Activated naive CD4-positive, alpha-beta T cell treated with anti-CD3 and anti-CD28 coated beads for 36 hours (primary cell): ENCODE data around the gene NSD2. TPM values are rescaled to one million over a fixed set of nuclear protein-coding genes. Genes with fewer than 3 reads are reported as not detected.
A peak's percentile ranks its signal among the peaks of the same experiment; 100 is the strongest.
"Not testable (repeated sequence)": the region's sequence is repeated elsewhere in the genome, so short reads cannot be mapped to it uniquely, and the experiment has no call there.

Experiments
- CTCF ChIA-PET: fragments of 350-600 bp; sonication (Branson Sonifier 250); formaldehyde crosslinking; loops from one replicate; lab custom pipeline; 2021; ENCODE audit warnings: antibody characterized with exemption; lab: Charles Lee
- DNase-seq: peaks from one replicate; pipeline ENCODE4 v3.0.0-alpha.2; 2020
- H3K27ac Mint-ChIP-seq: one replicate; pipeline ENCODE4 v1.8.0; 2021; ENCODE audit warnings: mild to moderate bottlenecking, mixed read lengths
- H3K27me3 Mint-ChIP-seq: one replicate; pipeline ENCODE4 v1.8.0; 2021; ENCODE audit warnings: low read depth, mixed read lengths
- H3K36me3 Mint-ChIP-seq: one replicate; pipeline ENCODE4 v1.8.0; 2021; ENCODE audit warnings: low read depth, mixed read lengths
- H3K4me1 Mint-ChIP-seq: one replicate; pipeline ENCODE4 v1.8.0; 2021; ENCODE audit warnings: low read depth, mixed read lengths
- H3K4me3 Mint-ChIP-seq: one replicate; pipeline ENCODE4 v1.8.0; 2021; ENCODE audit warnings: mild to moderate bottlenecking, moderate library complexity, mixed read lengths
- H3K9me3 Mint-ChIP-seq: one replicate; pipeline ENCODE4 v1.8.0; 2021; ENCODE audit warnings: mixed read lengths
- intact Hi-C: fragments of 100-400 bp; cut with micrococcal nuclease; formaldehyde crosslinking; loops from one replicate; pipeline ENCODE4 v1.15.1; 2023
- total RNA-seq, 2 experiments: library from RNA; stranded (reverse); gene quantifications; one replicate each; pipeline ENCODE4 v1.2.3, GENCODE V29; 2021

Gene NSD2
- total RNA-seq, 2 experiments from 2014 or later = 246 to 250 TPM

- Mint-ChIP-seq H3K9me3 (no peaks in the 10 kb centered on the region), H3K27me3 (no peaks in the 10 kb centered on the region), H3K4me3 (no peak overlapping the region), H3K27ac (no peak overlapping the region), H3K4me1 (peaks cover 14% of the 10 kb centered on the region), H3K36me3 (peaks cover 47% of the 10 kb centered on the region)
- CTCF ChIA-PET = interaction anchor here (0.8 to 4.5 kb wide), 5 partner anchors 11 to 218 kb away, joined by 3 to 32 read pairs (median 3); no protein-coding TSS in a partner anchor
- peak; percentile 52 for DNase-seq
- intact Hi-C loops = no loop called here
Measured at GRCh38 chr4:1910643-1911042, 39.5 kb downstream of the NSD2 start.

GRCh38 chr4:1911316-1911715 is 40.1 kb downstream of the NSD2 start:
- intact Hi-C loops, H3K4me1 Mint-ChIP-seq, DNase-seq, H3K27ac Mint-ChIP-seq, H3K27me3 Mint-ChIP-seq, H3K4me3 Mint-ChIP-seq, H3K9me3 Mint-ChIP-seq: not testable (repeated sequence)
- H3K36me3 Mint-ChIP-seq = peaks cover 42% of the 10 kb centered on the region
- CTCF ChIA-PET = interaction anchor here (0.8 to 4.5 kb wide), 4 partner anchors 11 to 218 kb away, joined by 3 to 32 read pairs (median 4); no protein-coding TSS in a partner anchor

- Mint-ChIP-seq H3K27ac (no peak overlapping the region), H3K9me3 (no peaks in the 10 kb centered on the region), H3K27me3 (no peaks in the 10 kb centered on the region), H3K36me3 (peaks cover 37% of the 10 kb centered on the region), H3K4me1 (no peaks in the 10 kb centered on the region), H3K4me3 (no peak overlapping the region)
- CTCF ChIA-PET = no interaction called here
- intact Hi-C loops = no loop called here
- no peak for DNase-seq
Measured at GRCh38 chr4:1922821-1923220, 51.6 kb downstream of the NSD2 start.

- H3K4me3 Mint-ChIP-seq = no peak overlapping the region
- no peak overlapping the region for H3K27ac Mint-ChIP-seq
- CTCF ChIA-PET = no interaction called here
- H3K4me1 Mint-ChIP-seq = no peaks in the 10 kb centered on the region
- DNase-seq = no peak
- intact Hi-C loops = no loop called here
- peaks cover 50% of the 10 kb centered on the region for H3K36me3 Mint-ChIP-seq
- no peaks in the 10 kb centered on the region for H3K27me3 Mint-ChIP-seq
- no peaks in the 10 kb centered on the region for H3K9me3 Mint-ChIP-seq
Measured at GRCh38 chr4:1927675-1928074, 56.5 kb downstream of the NSD2 start.

- Mint-ChIP-seq H3K4me1 (no peaks in the 10 kb centered on the region), H3K27ac (no peak overlapping the region)
- CTCF ChIA-PET = no interaction called here
Measured at GRCh38 chr4:1928356-1929239, 57.4 kb downstream of the NSD2 start.

GRCh38 chr4:1932736-1933135 is 61.5 kb downstream of the NSD2 start:
- DNase-seq = no peak
- H3K36me3 Mint-ChIP-seq = peaks cover 37% of the 10 kb centered on the region
- no peak overlapping the region for H3K27ac Mint-ChIP-seq
- CTCF ChIA-PET = interaction anchor here (0.6 kb wide), 1 partner anchor 16 kb away, joined by 4 read pairs; no protein-coding TSS in a partner anchor
- no peak overlapping the region for H3K4me3 Mint-ChIP-seq
- no peaks in the 10 kb centered on the region for H3K4me1 Mint-ChIP-seq
- H3K27me3 Mint-ChIP-seq = no peaks in the 10 kb centered on the region
- intact Hi-C loops = no loop called here
- no peaks in the 10 kb centered on the region for H3K9me3 Mint-ChIP-seq

More at GRCh38 chr4:1928356-1929239, 57.4 kb downstream of the NSD2 start:
- intact Hi-C loops = no loop called here
- DNase-seq = no peak
- no peaks in the 10 kb centered on the region for H3K9me3 Mint-ChIP-seq
- H3K4me3 Mint-ChIP-seq = no peak overlapping the region
- H3K27me3 Mint-ChIP-seq = no peaks in the 10 kb centered on the region
- peaks cover 42% of the 10 kb centered on the region for H3K36me3 Mint-ChIP-seq

- H3K36me3 Mint-ChIP-seq = peaks cover 32% of the 10 kb centered on the region
- no peak for DNase-seq
- H3K4me3 Mint-ChIP-seq = no peak overlapping the region
- H3K27ac Mint-ChIP-seq = no peak overlapping the region
- CTCF ChIA-PET = no interaction called here
- H3K9me3 Mint-ChIP-seq = no peaks in the 10 kb centered on the region
- intact Hi-C loops = no loop called here
- no peaks in the 10 kb centered on the region for H3K27me3 Mint-ChIP-seq
- H3K4me1 Mint-ChIP-seq = no peaks in the 10 kb centered on the region
Measured at GRCh38 chr4:1933700-1934099, 62.5 kb downstream of the NSD2 start.

- Mint-ChIP-seq H3K27ac (no peak overlapping the region), H3K27me3 (no peaks in the 10 kb centered on the region), H3K4me3 (no peak overlapping the region), H3K36me3 (peaks cover 34% of the 10 kb centered on the region), H3K9me3 (no peaks in the 10 kb centered on the region), H3K4me1 (no peaks in the 10 kb centered on the region)
- DNase-seq = no peak
- CTCF ChIA-PET = no interaction called here
- intact Hi-C loops = no loop called here
Measured at GRCh38 chr4:1937550-1937949, 66.4 kb downstream of the NSD2 start.

GRCh38 chr4:1938027-1938426 is 66.8 kb downstream of the NSD2 start:
- H3K9me3 Mint-ChIP-seq = no peaks in the 10 kb centered on the region
- DNase-seq = no peak
- CTCF ChIA-PET = no interaction called here
- intact Hi-C loops = no loop called here
- H3K4me3 Mint-ChIP-seq = no peak overlapping the region
- no peaks in the 10 kb centered on the region for H3K4me1 Mint-ChIP-seq
- H3K27ac Mint-ChIP-seq = no peak overlapping the region
- peaks cover 37% of the 10 kb centered on the region for H3K36me3 Mint-ChIP-seq
- no peaks in the 10 kb centered on the region for H3K27me3 Mint-ChIP-seq

GRCh38 chr4:1939664-1940509 is 68.7 kb downstream of the NSD2 start:
- no peak overlapping the region for H3K27ac Mint-ChIP-seq
- CTCF ChIA-PET = no interaction called here
- no peaks in the 10 kb centered on the region for H3K9me3 Mint-ChIP-seq
- no peaks in the 10 kb centered on the region for H3K4me1 Mint-ChIP-seq
- H3K4me3 Mint-ChIP-seq = no peak overlapping the region
- H3K27me3 Mint-ChIP-seq = no peaks in the 10 kb centered on the region
- DNase-seq = no peak
- peaks cover 40% of the 10 kb centered on the region for H3K36me3 Mint-ChIP-seq
- intact Hi-C loops = no loop called here

- H3K4me1 Mint-ChIP-seq = no peaks in the 10 kb centered on the region
- no peak overlapping the region for H3K27ac Mint-ChIP-seq
- no peak for DNase-seq
- H3K4me3 Mint-ChIP-seq = no peak overlapping the region
- no peaks in the 10 kb centered on the region for H3K9me3 Mint-ChIP-seq
- CTCF ChIA-PET = no interaction called here
- peaks cover 40% of the 10 kb centered on the region for H3K36me3 Mint-ChIP-seq
- intact Hi-C loops = no loop called here
- no peaks in the 10 kb centered on the region for H3K27me3 Mint-ChIP-seq
Measured at GRCh38 chr4:1940566-1940965, 69.4 kb downstream of the NSD2 start.

GRCh38 chr4:1943928-1944327 is 72.7 kb downstream of the NSD2 start:
- no peak for DNase-seq
- Mint-ChIP-seq H3K27me3 (no peaks in the 10 kb centered on the region), H3K27ac (no peak overlapping the region), H3K36me3 (peaks cover 38% of the 10 kb centered on the region), H3K4me1 (no peaks in the 10 kb centered on the region), H3K4me3 (no peak overlapping the region), H3K9me3 (no peaks in the 10 kb centered on the region)
- CTCF ChIA-PET = no interaction called here
- intact Hi-C loops = no loop called here
